K562 (cell line): ENCODE measurements around the gene RIT1. TPM values are rescaled to one million over a fixed set of nuclear protein-coding genes. Genes with fewer than 3 reads are reported as not detected.

Experiments
- ARID1B ChIP-seq: fragments of 450-650 bp; IDR thresholded peaks from 2 replicates; pipeline ENCODE4 v1.6.1; 2016; ENCODE audit warnings: antibody characterized with exemption, mild to moderate bottlenecking, inconsistent platforms
- CAMTA2 ChIP-seq: fragments of 250-450 bp; sonication (Bioruptor Pico); conservative IDR thresholded peaks from 2 replicates; pipeline ENCODE4 v1.5.1; 2022
- CHAMP1 ChIP-seq: fragments of 450-650 bp; IDR thresholded peaks from 2 replicates; pipeline ENCODE4 v1.6.1; 2016; ENCODE audit warnings: mild to moderate bottlenecking
- CREB3L1 ChIP-seq: fragments of 450-650 bp; IDR thresholded peaks from 2 replicates; pipeline ENCODE4 v1.6.1; 2014; ENCODE audit warnings: low read depth, mild to moderate bottlenecking, moderate library complexity, borderline replicate concordance
- EGR1 ChIP-seq: fragments of 450-650 bp; conservative IDR thresholded peaks from 2 replicates; pipeline ENCODE4 v1.6.1; 2017; ENCODE audit warnings: mild to moderate bottlenecking
- FOS ChIP-seq: IDR thresholded peaks from 3 replicates; pipeline ENCODE4 v1.6.1; 2011; ENCODE audit not compliant: insufficient read length; ENCODE audit errors: extremely low read depth
- GATAD2B ChIP-seq: fragments of 450-650 bp; IDR thresholded peaks from 2 replicates; pipeline ENCODE4 v1.6.1; 2017; ENCODE audit warnings: mild to moderate bottlenecking, borderline replicate concordance
- HMGXB4 ChIP-seq: sonication (generic); formaldehyde crosslinking; IDR thresholded peaks from 2 replicates; pipeline ENCODE4 v1.8.1; 2023; ENCODE audit warnings: mild to moderate bottlenecking, missing genetic modification reagents
- KDM5B ChIP-seq: fragments of 200-600 bp; sonication (generic); IDR thresholded peaks from 2 replicates; pipeline ENCODE4 v1.6.1; 2012; ENCODE audit warnings: low read depth, mild to moderate bottlenecking, moderate library complexity, low read length, control low read depth, inconsistent platforms; ENCODE audit not compliant: insufficient replicate concordance
- MAFG ChIP-seq: fragments of 450-650 bp; conservative IDR thresholded peaks from 2 replicates; pipeline ENCODE4 v1.6.1; 2016; ENCODE audit warnings: missing genetic modification characterization, missing compliant biosample characterization
- PHF21A ChIP-seq: fragments of 450-650 bp; IDR thresholded peaks from 2 replicates; pipeline ENCODE4 v1.6.1; 2017; ENCODE audit warnings: low read depth, borderline replicate concordance
- POLR2A ChIP-seq: fragments of 450-650 bp; conservative IDR thresholded peaks from 2 replicates; pipeline ENCODE4 v1.6.1; 2016
- PPARD ChIP-seq: fragments of 250-450 bp; sonication (Bioruptor Pico); IDR thresholded peaks from 2 replicates; pipeline ENCODE4 v1.8.0; 2022; ENCODE audit warnings: inconsistent platforms, mild to moderate bottlenecking, moderate library complexity
- RB1 ChIP-seq: fragments of 450-650 bp; IDR thresholded peaks from 2 replicates; pipeline ENCODE4 v1.6.1; 2017; ENCODE audit warnings: low read depth, mild to moderate bottlenecking
- SNRNP70 ChIP-seq: fragments of 200-400 bp; formaldehyde crosslinking; optimal IDR thresholded peaks from 2 replicates; pipeline ENCODE3; 2017; ENCODE audit warnings: low read depth, low read length
- SP1 ChIP-seq: sonication (generic); formaldehyde crosslinking; IDR thresholded peaks from 2 replicates; pipeline ENCODE4 v1.8.1; 2022; ENCODE audit warnings: mild to moderate bottlenecking, missing genetic modification reagents
- TCFL5 ChIP-seq: fragments of 250-450 bp; sonication (Bioruptor Pico); conservative IDR thresholded peaks from 2 replicates; pipeline ENCODE4 v1.6.1; 2021; ENCODE audit warnings: mild to moderate bottlenecking, moderate library complexity, matching md5 sums
- THAP12 ChIP-seq: fragments of 250-450 bp; sonication (Bioruptor Pico); IDR thresholded peaks from 2 replicates; pipeline ENCODE4 v1.9.0; 2021; ENCODE audit warnings: mild to moderate bottlenecking, inconsistent platforms
- ZNF239 ChIP-seq: fragments of 250-450 bp; sonication (Bioruptor Pico); IDR thresholded peaks from 2 replicates; pipeline ENCODE4 v1.4.0; 2020; ENCODE audit warnings: mild to moderate bottlenecking
- ZNF316 ChIP-seq: fragments of 450-650 bp; IDR thresholded peaks from 2 replicates; pipeline ENCODE4 v1.6.1; 2016
- ZNF551 ChIP-seq: fragments of 250-450 bp; sonication (Bioruptor Pico); IDR thresholded peaks from 2 replicates; pipeline ENCODE4 v1.5.0; 2021; ENCODE audit warnings: mild to moderate bottlenecking, moderate library complexity
- ZNF644 ChIP-seq: fragments of 200-800 bp; sonication (Bioruptor generic); IDR thresholded peaks from 2 replicates; pipeline ENCODE4 v1.6.1; 2016; ENCODE audit warnings: low read depth, missing genetic modification characterization, missing compliant biosample characterization
- ZNF764 ChIP-seq: fragments of 250-450 bp; sonication (Bioruptor Pico); IDR thresholded peaks from 2 replicates; pipeline ENCODE4 v1.4.0; 2020; ENCODE audit warnings: low read depth, mild to moderate bottlenecking, moderate library complexity
- polyA plus RNA-seq, 8 experiments: library from polyadenylated mRNA; depleted of rRNA in 4 of 8; stranded (reverse) in 5 of 8; unstranded in 3 of 8; fragments of >200 nt; fragmentation: Nextera tagmentation in 2 of 8; fragmentation: Illumina TruSeq in 1 of 8; extraction: Ambion mirVana in 2 of 8; extraction: Trizol in 1 of 8; gene quantifications; 2 replicates each; pipeline versions ENCODE4 v1.2.1 to v1.2.3, GENCODE V29; 2011 to 2014; ENCODE audit warnings: inconsistent platforms in 1 of 8, missing spikeins in 1 of 8
- total RNA-seq, 7 experiments: library from RNA; depleted of rRNA in 6 of 7; stranded (reverse); fragments of >200 nt in 6 of 7; fragmentation: Illumina TruSeq in 2 of 7; extraction: Trizol in 2 of 7; gene quantifications; 2 replicates each; pipeline versions ENCODE4 v1.2.1 to v1.2.3, GENCODE V29; 2011 to 2021; ENCODE audit warnings: low replicate concordance in 1 of 7

Gene RIT1
- total and polyA plus RNA-seq, 9 of the 15 experiments (the other 6 are each of a cell fraction or from before 2014, with no cell fraction given), result 13.5 to 57.6 (median 22.9) TPM

GRCh38 chr1:155931332-155932038 lies 20.3 kb upstream of the RIT1 start (continued):
- no peak for TF ChIP-seq CHAMP1
- no peak for TF ChIP-seq ZNF644
- no peak for TF ChIP-seq ZNF551 (CRISPR knock-in tag)
- peak; percentile 12 for TF ChIP-seq KDM5B
- TF ChIP-seq THAP12, result no peak
- TF ChIP-seq POLR2A, result 0 out of 2 replicates have a peak, but pooled peaks have one; percentile 45
- no peak for TF ChIP-seq CREB3L1
- TF ChIP-seq SP1 (CRISPR knock-in tag), result no peak
- no peak for TF ChIP-seq ARID1B
- peak; percentile 71 for TF ChIP-seq ZNF316
- TF ChIP-seq FOS, result no peak
- TF ChIP-seq MAFG (tag), result 0 out of 2 replicates have a peak, but pooled peaks have one; percentile 14
- TF ChIP-seq RB1, result no peak
- TF ChIP-seq ZNF764, result no peak
- TF ChIP-seq HMGXB4 (CRISPR knock-in tag), result no peak
- TF ChIP-seq SNRNP70, result no peak
- no peak for TF ChIP-seq TCFL5 (CRISPR knock-in tag)
- no peak for TF ChIP-seq PPARD
- no peak for TF ChIP-seq EGR1
- TF ChIP-seq GATAD2B, result no peak
- TF ChIP-seq ZNF239 (CRISPR knock-in tag), result no peak
- TF ChIP-seq PHF21A, result no peak
- TF ChIP-seq CAMTA2 (CRISPR knock-in tag), result no peak
